Measurements from ENCODE around the gene CDK16.

CDK16 gene

DNA sequence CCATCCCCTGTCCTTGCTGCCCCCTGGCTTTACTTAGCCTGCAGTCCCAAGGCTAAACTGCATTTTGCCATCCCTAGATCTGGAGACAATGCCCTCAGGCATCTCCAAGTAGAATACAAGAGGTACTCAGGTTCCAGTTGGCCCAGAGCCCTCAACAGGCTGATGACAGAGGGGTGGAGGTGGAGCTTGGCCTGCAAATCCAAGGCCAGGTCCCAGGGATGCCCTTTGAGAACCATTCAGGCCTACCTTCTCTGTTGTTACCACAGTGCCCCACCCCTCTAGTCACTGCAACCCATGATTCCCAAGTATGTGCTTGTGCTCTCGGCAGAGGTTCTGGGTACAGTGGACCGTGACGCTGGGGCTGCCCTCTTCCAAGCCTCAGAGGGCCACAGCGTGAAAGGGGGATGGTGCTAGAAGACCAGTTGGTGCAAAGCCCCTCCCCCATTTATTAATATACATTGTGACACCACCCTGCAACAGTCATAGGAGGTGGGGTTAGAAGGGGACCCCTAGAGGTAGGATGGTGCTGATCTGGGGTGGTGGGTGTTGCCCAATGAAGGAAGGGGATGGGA is 31.3 kb upstream of the CDK16 start:
- Histone ChIP-seq H3K27ac (ENCODE audit: low read depth, low read length) (no peak overlapping the region), H3K36me3 (ENCODE audit: insufficient read depth, low read length) (peaks cover 34% of the 10 kb centered on the region), H3K9ac (ENCODE audit: low read depth, low read length) (no peak overlapping the region), H3K4me1 (ENCODE audit: insufficient read depth, low read length) (no peaks in the 10 kb centered on the region), H3K9me3 (ENCODE audit: insufficient read depth, low read depth, low read length) (no peaks in the 10 kb centered on the region), H3K27me3 (ENCODE audit: insufficient read depth, low read length) (peaks cover 6% of the 10 kb centered on the region; the same call in 1 of the 2 replicates), H3K4me3 (ENCODE audit: low read length) (no peak overlapping the region)
- WGBS: no CpG with 5 or more reads among the region's 4 CpGs

DNA sequence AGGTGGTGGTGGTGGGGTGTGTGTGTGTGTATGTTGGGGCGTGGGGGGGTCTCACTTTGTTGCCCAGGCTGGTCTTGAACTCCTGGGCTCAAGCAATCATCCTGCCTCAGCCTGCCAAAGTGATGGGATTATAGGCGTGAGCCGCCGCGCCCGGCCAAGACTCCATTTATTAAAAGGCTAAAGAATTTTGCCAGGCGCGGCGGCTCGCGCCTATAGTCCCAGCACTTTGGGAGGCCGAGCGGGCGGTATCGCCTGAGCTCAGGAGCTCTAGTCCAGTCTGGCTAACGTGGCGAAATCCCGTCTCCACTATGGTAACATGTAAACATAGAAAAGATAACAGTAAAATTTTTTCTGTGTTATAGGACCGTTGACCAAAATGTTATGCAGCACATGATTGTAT is 28.6 kb upstream of the CDK16 start:
- no peaks in the 10 kb centered on the region for H3K4me1 ChIP-seq (ENCODE audit: insufficient read depth, low read length)
- no peak overlapping the region for H3K27ac ChIP-seq (ENCODE audit: low read depth, low read length)
- H3K27me3 ChIP-seq (ENCODE audit: insufficient read depth, low read length): peaks cover 6% of the 10 kb centered on the region; the same call in 1 of the 2 replicates
- H3K36me3 ChIP-seq (ENCODE audit: insufficient read depth, low read length): peaks cover 20% of the 10 kb centered on the region
- no peak overlapping the region for H3K9ac ChIP-seq (ENCODE audit: low read depth, low read length)
- no peak overlapping the region; the same call in 1 of the 2 replicates for H3K4me3 ChIP-seq (ENCODE audit: low read length)
- 91% methylated on average over 17 of the region's 19 CpGs for WGBS
- H3K9me3 ChIP-seq (ENCODE audit: insufficient read depth, low read depth, low read length): no peaks in the 10 kb centered on the region

DNA sequence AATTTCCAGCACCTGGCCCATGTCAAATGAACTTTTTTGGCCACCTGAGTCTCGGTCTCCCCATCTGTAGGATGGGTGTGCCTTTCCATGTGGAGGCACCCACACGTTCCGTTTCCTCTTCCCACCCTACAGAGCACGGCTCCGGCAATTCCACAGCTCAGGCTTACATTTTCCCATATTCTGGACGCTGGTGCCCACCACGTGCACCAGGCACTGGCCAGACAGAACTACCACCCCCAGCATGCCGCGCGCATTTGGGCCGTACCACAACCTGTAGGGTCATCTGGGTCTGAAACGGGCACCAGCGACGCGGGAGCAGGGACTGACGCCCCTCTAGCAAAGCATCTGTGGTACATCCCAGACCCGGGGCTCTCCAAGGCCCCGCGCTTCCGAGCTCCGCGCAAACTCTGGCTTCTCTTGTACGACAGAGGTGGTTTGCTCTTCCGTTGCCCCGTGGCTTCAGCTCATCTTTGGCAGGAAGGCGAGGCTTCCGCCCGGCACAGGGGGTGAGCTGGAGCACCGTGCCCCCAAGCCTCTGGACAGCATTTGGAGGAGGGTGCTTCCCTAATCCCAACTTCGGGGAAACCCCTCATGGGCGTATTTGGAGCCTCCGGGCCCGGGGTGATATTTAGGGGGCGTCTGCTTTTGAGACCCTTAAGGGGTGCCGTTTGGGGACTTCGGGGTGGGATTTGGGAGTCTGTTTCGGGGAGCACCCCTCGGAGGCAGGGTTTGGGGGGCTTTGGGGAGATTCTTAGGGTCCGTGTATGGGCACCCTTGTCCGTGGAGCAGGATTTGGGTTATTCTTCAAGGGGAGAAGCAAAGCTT is 27.8 kb upstream of the CDK16 start:
- 3% methylated on average over 40 of the region's 40 CpGs for WGBS
- Histone ChIP-seq H3K4me1 (ENCODE audit: insufficient read depth, low read length) (0 out of 2 replicates have a peak, but pooled peaks cover 2% of the 10 kb centered on the region), H3K9me3 (ENCODE audit: insufficient read depth, low read depth, low read length) (no peaks in the 10 kb centered on the region), H3K27me3 (ENCODE audit: insufficient read depth, low read length) (peaks cover 6% of the 10 kb centered on the region; the same call in 1 of the 2 replicates), H3K36me3 (ENCODE audit: insufficient read depth, low read length) (peaks cover 18% of the 10 kb centered on the region), H3K9ac (ENCODE audit: low read depth, low read length) (peak overlapping the region; percentile 59), H3K27ac (ENCODE audit: low read depth, low read length) (peak overlapping the region; percentile 48; the same call in 1 of the 2 replicates), H3K4me3 (ENCODE audit: low read length) (peak overlapping the region; percentile 78)

DNA sequence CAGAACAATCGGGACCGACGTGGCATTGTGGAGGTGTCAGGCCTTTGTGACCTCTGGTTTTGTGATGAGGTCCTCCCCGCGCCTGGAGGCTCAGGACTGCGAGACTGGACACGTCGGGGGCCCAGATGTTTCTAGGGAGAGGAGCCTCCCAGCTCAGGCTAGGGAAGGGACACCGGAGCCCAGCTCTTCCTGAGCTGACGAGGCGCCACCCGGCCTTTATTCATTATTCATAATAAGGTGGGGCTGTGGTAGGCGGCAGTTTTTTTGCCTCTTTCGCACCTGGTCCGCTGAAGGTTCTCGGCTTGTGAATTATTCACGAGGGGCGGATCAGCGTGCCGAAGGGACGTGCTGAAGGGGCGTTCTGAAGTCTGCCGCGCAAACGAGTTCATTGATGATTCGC is 27.1 kb upstream of the CDK16 start:
- Histone ChIP-seq H3K4me1 (ENCODE audit: insufficient read depth, low read length) (0 out of 2 replicates have a peak, but pooled peaks cover 8% of the 10 kb centered on the region), H3K27ac (ENCODE audit: low read depth, low read length) (no peak overlapping the region), H3K36me3 (ENCODE audit: insufficient read depth, low read length) (peaks cover 18% of the 10 kb centered on the region), H3K9ac (ENCODE audit: low read depth, low read length) (peak overlapping the region; percentile 59), H3K4me3 (ENCODE audit: low read length) (peak overlapping the region; percentile 78), H3K9me3 (ENCODE audit: insufficient read depth, low read depth, low read length) (no peaks in the 10 kb centered on the region), H3K27me3 (ENCODE audit: insufficient read depth, low read length) (peaks cover 6% of the 10 kb centered on the region; the same call in 1 of the 2 replicates)
- under 1% methylated on average over 23 of the region's 26 CpGs for WGBS

DNA sequence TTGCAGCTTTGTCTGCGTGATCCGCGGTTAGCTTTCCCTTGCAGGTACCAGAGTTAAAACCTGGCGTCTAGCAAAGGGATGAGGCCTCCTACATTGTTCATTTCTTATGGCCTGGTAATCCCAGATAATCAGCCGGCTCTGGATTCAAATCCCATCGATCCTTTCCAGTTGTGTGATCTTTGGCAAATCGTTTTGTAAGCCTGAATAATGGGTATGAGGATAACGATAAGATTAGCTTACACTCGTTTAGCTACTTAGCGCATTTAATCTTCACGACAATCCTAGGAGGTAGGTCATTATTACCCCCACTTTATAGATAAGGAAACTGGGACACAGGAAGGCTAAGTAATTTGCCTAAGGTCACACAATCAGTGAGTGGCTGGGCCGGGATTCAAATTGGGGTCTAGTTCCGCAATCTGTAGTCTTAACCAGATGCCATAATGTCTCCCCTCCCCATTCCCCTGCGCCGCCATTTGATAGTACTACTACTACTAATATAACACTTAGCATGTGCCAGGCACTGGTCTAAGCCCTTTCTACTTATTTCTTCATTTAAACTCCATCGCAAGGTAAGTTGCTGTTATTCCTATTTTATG is 26.6 kb upstream of the CDK16 start:
- H3K9me3 ChIP-seq (ENCODE audit: insufficient read depth, low read depth, low read length): no peaks in the 10 kb centered on the region
- H3K9ac ChIP-seq (ENCODE audit: low read depth, low read length): peak overlapping the region; percentile 31; the same call in 1 of the 2 replicates
- H3K4me3 ChIP-seq (ENCODE audit: low read length): peak overlapping the region; percentile 78
- peaks cover 6% of the 10 kb centered on the region; the same call in 1 of the 2 replicates for H3K27me3 ChIP-seq (ENCODE audit: insufficient read depth, low read length)
- no peak overlapping the region for H3K27ac ChIP-seq (ENCODE audit: low read depth, low read length)
- peaks cover 18% of the 10 kb centered on the region for H3K36me3 ChIP-seq (ENCODE audit: insufficient read depth, low read length)
- 55% methylated on average over 15 of the region's 16 CpGs for WGBS
- H3K4me1 ChIP-seq (ENCODE audit: insufficient read depth, low read length): 0 out of 2 replicates have a peak, but pooled peaks cover 11% of the 10 kb centered on the region

DNA sequence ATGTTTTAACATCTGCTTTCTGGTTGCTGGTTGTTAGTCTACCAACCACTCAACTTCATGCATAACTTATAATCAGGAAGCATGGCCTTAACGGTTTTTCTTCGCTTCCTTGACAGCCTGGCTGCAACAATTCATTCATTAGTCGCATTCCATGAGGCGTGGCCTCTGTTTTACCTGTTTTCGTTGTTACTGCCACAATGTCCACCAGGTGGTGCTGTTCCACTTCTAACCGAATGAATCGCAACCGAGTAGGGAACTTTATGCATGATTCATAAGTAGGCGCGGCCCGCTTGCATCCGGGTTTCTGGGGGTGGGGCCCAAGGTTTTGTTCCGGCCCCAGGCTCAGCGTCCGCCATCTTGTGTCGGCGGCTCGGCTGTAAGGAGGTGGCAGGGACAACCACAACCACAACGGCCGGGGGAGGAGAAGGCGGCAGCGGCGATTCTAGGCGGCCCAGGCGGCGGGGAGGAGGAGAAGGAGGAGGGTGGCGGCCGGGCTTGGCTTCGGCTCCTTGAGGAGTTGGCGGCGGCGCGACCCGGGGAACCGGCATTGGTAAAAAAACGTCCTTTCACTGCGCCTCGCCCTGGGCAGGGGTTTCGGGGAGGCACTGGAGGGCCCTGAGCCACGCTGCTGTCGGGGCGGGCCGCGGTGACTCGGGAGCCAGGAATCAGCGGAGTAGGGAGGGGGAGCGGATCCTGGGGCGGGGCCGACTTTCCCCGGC is 24.8 kb upstream of the CDK16 start, which contains the start of gene UBA1:
Gene UBA1 (plus strand): TSS at position 355 of the 719 bp plus-strand sequence. CDS start 4,974 bp downstream, outside the sequence.
- Histone ChIP-seq H3K4me1 (ENCODE audit: insufficient read depth, low read length) (peaks cover 21% of the 10 kb centered on the region; the same call in 1 of the 2 replicates), H3K36me3 (ENCODE audit: insufficient read depth, low read length) (peaks cover 33% of the 10 kb centered on the region), H3K9ac (ENCODE audit: low read depth, low read length) (peak within 1 kb of the TSS; percentile 97), H3K4me3 (ENCODE audit: low read length) (peak within 1 kb of the TSS; percentile 94), H3K27me3 (ENCODE audit: insufficient read depth, low read length) (peaks cover 6% of the 10 kb centered on the region; the same call in 1 of the 2 replicates), H3K9me3 (ENCODE audit: insufficient read depth, low read depth, low read length) (no peaks in the 10 kb centered on the region), H3K27ac (ENCODE audit: low read depth, low read length) (peak within 1 kb of the TSS; percentile 90)
- 2% methylated on average over 50 of the region's 50 CpGs for WGBS

DNA sequence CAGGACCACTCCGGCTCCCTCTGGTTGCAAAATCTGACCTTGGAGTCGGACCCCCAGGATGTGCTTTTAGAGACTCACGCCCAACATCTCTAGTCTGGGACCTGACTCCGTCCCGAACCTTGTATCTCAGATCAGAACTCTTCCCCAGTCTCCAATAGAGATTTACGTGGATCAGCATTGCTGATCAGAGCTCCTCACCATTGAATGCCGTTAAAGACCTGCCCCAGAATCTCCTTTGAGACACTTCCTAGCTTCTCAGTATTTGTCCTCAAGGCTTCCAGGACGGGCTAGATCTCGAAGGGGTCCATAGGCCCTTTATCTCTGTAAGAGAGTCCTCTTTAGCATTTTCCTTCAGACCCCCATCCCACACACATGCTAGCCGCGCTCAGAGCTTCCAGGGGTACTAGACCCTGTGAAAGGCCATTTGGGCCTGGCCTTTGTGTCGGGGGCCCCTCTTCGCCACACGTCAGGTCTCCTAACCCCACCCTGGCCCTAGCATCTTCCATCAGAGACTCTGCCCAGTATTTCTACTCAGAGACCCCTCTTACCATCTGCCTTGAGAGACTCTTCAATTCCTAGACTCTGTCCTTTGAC is 24.2 kb upstream of the CDK16 start:
- H3K9me3 ChIP-seq (ENCODE audit: insufficient read depth, low read depth, low read length): no peaks in the 10 kb centered on the region

DNA sequence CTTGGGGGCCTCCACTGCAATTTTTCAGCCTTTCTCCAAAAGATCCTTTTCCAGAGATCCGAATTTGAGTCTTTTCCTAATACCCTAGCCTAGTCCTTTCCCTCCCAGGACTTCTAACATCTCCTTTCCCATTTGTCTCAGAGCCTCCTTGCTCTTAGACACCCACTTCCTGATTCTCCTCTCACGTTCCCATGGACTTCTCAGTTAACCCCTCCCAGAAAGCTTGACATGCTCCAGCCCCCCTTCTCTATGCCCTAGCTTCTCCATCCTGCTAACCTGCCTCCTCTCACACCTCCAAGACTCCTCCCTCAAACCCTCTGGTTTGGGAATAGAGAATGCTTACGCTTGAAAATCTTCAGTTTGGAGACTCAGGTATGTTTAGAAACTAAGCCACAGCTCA is 22.4 kb upstream of the CDK16 start:
- Histone ChIP-seq H3K36me3 (ENCODE audit: insufficient read depth, low read length) (peaks cover 56% of the 10 kb centered on the region), H3K9me3 (ENCODE audit: insufficient read depth, low read depth, low read length) (no peaks in the 10 kb centered on the region), H3K4me1 (ENCODE audit: insufficient read depth, low read length) (peaks cover 21% of the 10 kb centered on the region; the same call in 1 of the 2 replicates), H3K27ac (ENCODE audit: low read depth, low read length) (no peak overlapping the region), H3K9ac (ENCODE audit: low read depth, low read length) (no peak overlapping the region), H3K4me3 (ENCODE audit: low read length) (peak overlapping the region; percentile 27; the same call in 1 of the 2 replicates), H3K27me3 (ENCODE audit: insufficient read depth, low read length) (peaks cover 6% of the 10 kb centered on the region; the same call in 1 of the 2 replicates)
- WGBS: 63% methylated on average over 3 of the region's 3 CpGs

More for the DNA sequence above, 24.2 kb upstream of the CDK16 start:
- WGBS: 10% methylated on average over 14 of the region's 14 CpGs
- Histone ChIP-seq H3K9ac (ENCODE audit: low read depth, low read length) (peak overlapping the region; percentile 97), H3K4me3 (ENCODE audit: low read length) (peak overlapping the region; percentile 94), H3K27ac (ENCODE audit: low read depth, low read length) (peak overlapping the region; percentile 90), H3K27me3 (ENCODE audit: insufficient read depth, low read length) (peaks cover 6% of the 10 kb centered on the region; the same call in 1 of the 2 replicates), H3K4me1 (ENCODE audit: insufficient read depth, low read length) (peaks cover 21% of the 10 kb centered on the region; the same call in 1 of the 2 replicates), H3K36me3 (ENCODE audit: insufficient read depth, low read length) (peaks cover 40% of the 10 kb centered on the region)

DNA sequence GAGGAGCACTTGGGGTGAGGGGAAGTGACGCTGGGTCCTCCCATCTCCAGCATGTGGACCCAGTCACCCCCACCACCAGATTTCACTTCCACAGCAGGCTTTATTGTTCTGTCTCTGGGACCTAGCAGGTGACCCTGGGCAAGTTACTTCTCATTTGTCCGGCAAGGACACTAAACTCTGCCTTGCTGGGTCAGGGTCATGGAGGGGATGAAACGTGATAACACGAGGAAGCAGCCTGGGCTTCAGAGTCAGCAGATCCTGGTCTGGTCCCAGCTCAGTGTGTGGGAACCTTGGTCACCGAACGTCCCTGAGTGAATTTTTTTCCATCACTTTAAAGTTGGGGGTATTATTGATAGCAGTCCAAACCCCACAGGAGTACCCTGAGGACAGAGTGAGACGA is 21.0 kb upstream of the CDK16 start:
- H3K36me3 ChIP-seq (ENCODE audit: insufficient read depth, low read length): peaks cover 70% of the 10 kb centered on the region
- no peaks in the 10 kb centered on the region for H3K9me3 ChIP-seq (ENCODE audit: insufficient read depth, low read depth, low read length)
- H3K27ac ChIP-seq (ENCODE audit: low read depth, low read length): peak overlapping the region; percentile 55
- peak overlapping the region; percentile 26 for H3K9ac ChIP-seq (ENCODE audit: low read depth, low read length)
- WGBS: 75% methylated on average over 6 of the region's 7 CpGs
- H3K4me3 ChIP-seq (ENCODE audit: low read length): peak overlapping the region; percentile 9
- no peaks in the 10 kb centered on the region for H3K27me3 ChIP-seq (ENCODE audit: insufficient read depth, low read length)
- peaks cover 21% of the 10 kb centered on the region; the same call in 1 of the 2 replicates for H3K4me1 ChIP-seq (ENCODE audit: insufficient read depth, low read length)
